ENCODE results near the gene FEM1C.

DNA sequence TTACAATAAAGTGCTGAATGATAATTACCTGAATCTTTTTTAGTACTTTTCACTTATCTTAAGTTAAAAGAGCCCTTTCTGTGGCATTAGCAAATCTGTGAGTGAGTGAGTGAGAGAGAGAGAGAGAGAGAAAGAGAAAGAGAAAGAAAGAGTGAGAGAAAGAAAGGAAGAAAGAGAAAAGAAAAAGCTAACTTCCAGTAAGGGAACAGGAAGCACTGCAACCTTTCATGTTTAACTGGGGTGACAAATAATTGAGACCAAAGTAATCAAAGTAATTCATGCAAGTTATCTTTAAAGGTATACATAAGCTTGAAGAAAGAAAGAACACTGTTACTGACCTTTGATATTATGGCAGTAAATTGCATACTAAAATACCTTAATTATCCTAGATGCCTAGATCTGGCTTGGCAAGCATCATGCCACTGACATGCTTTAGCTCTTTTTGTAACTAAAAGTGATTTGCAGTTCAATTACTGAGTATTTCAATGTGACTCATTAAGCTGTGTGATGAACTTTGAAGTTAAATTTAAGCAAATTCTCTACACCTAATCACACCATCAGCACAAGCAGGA lies 21.7 kb downstream of the FEM1C start:
- no peak for TF ChIP-seq EZH2 (IDR thresholded peaks at IDR 0.05; ENCODE audit: low read length)
- TF ChIP-seq, protein P1, sequence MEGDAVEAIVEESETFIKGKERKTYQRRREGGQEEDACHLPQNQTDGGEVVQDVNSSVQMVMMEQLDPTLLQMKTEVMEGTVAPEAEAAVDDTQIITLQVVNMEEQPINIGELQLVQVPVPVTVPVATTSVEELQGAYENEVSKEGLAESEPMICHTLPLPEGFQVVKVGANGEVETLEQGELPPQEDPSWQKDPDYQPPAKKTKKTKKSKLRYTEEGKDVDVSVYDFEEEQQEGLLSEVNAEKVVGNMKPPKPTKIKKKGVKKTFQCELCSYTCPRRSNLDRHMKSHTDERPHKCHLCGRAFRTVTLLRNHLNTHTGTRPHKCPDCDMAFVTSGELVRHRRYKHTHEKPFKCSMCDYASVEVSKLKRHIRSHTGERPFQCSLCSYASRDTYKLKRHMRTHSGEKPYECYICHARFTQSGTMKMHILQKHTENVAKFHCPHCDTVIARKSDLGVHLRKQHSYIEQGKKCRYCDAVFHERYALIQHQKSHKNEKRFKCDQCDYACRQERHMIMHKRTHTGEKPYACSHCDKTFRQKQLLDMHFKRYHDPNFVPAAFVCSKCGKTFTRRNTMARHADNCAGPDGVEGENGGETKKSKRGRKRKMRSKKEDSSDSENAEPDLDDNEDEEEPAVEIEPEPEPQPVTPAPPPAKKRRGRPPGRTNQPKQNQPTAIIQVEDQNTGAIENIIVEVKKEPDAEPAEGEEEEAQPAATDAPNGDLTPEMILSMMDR (optimal IDR thresholded peaks at IDR 0.05 in 1 of 3, IDR thresholded peaks at IDR 0.05 in 1 of 3, conservative IDR thresholded peaks at IDR 0.05 in 1 of 3; ENCODE audit: extremely low read depth in 1 of 3, insufficient read depth in 2 of 3, low read length in 3 of 3): no peak
